HepG2 (cell line): ENCODE results near the gene ZNF282. TPM values are rescaled to one million over a fixed set of nuclear protein-coding genes. Genes with fewer than 3 reads are reported as not detected.

Source experiments
- ATM ChIP-seq: fragments of 450-650 bp; IDR thresholded peaks from 2 replicates; pipeline ENCODE4 v1.7.1; 2017; ENCODE audit warnings: mild to moderate bottlenecking, borderline replicate concordance
- BCLAF1 ChIP-seq: fragments of 450-650 bp; IDR thresholded peaks from 2 replicates; pipeline ENCODE4 v1.6.1; 2017; ENCODE audit warnings: mild to moderate bottlenecking
- CSRNP1 ChIP-seq: sonication (generic); formaldehyde crosslinking; IDR thresholded peaks from 2 replicates; pipeline ENCODE4 v1.8.1; 2023; ENCODE audit warnings: mild to moderate bottlenecking, missing genetic modification reagents
- DNMT1 ChIP-seq: sonication (generic); formaldehyde crosslinking; IDR thresholded peaks from 2 replicates; pipeline ENCODE4 v1.5.1; 2020; ENCODE audit warnings: mild to moderate bottlenecking, missing genetic modification reagents
- NFYB ChIP-seq: sonication (generic); formaldehyde crosslinking; IDR thresholded peaks from 2 replicates; pipeline ENCODE4 v1.4.0; 2020; ENCODE audit warnings: missing genetic modification reagents
- PHB2 ChIP-seq: fragments of 450-650 bp; IDR thresholded peaks from 2 replicates; pipeline ENCODE4 v1.6.1; 2018; ENCODE audit not compliant: partially characterized antibody
- SP140L ChIP-seq: sonication (generic); formaldehyde crosslinking; IDR thresholded peaks from 2 replicates; pipeline ENCODE4 v1.4.0; 2020; ENCODE audit warnings: missing genetic modification reagents, borderline replicate concordance
- SRSF9 ChIP-seq: fragments of 200-400 bp; formaldehyde crosslinking; IDR thresholded peaks from 2 replicates; pipeline ENCODE4 v1.6.1; 2018; ENCODE audit warnings: borderline replicate concordance, mild to moderate bottlenecking, low read depth, low read length; ENCODE audit not compliant: insufficient read depth, poor library complexity, severe bottlenecking
- TBL1XR1 ChIP-seq: fragments of 150-350 bp; IDR thresholded peaks from 2 replicates; pipeline ENCODE4 v1.6.1; 2014; ENCODE audit warnings: borderline replicate concordance, low read length; ENCODE audit not compliant: partially characterized antibody
- TP53 ChIP-seq: sonication (generic); formaldehyde crosslinking; conservative IDR thresholded peaks from 2 replicates; pipeline ENCODE4 v1.4.0; 2020; ENCODE audit warnings: missing genetic modification reagents
- ZNF567 ChIP-seq: sonication (generic); formaldehyde crosslinking; IDR thresholded peaks from 2 replicates; pipeline ENCODE4 v1.8.1; 2023; ENCODE audit warnings: mild to moderate bottlenecking, missing genetic modification reagents, borderline replicate concordance
- ZNF709 ChIP-seq: sonication (generic); formaldehyde crosslinking; IDR thresholded peaks from 2 replicates; pipeline ENCODE4 v1.5.0; 2020; ENCODE audit warnings: mild to moderate bottlenecking, missing genetic modification reagents
- ZNF839 ChIP-seq: sonication (generic); formaldehyde crosslinking; IDR thresholded peaks from 2 replicates; pipeline ENCODE4 v1.4.0; 2020; ENCODE audit warnings: missing genetic modification reagents, mild to moderate bottlenecking, borderline replicate concordance
- polyA plus RNA-seq, 8 experiments: library from polyadenylated mRNA; depleted of rRNA in 3 of 8; stranded (reverse) in 7 of 8; unstranded in 1 of 8; fragments of >200 nt; fragmentation: Illumina TruSeq in 4 of 8; extraction: Trizol in 4 of 8; gene quantifications; 2 replicates each; pipeline versions ENCODE4 v1.2.1 to v1.2.3, GENCODE V29; 2011 to 2016; ENCODE audit warnings: low read depth in 4 of 8, missing spikeins in 1 of 8, mixed read lengths in 1 of 8; ENCODE audit not compliant: insufficient read depth in 1 of 8
- total RNA-seq, 5 experiments: library from RNA; depleted of rRNA; stranded (reverse); fragments of >200 nt; fragmentation: Illumina TruSeq; extraction: Trizol; gene quantifications; 2 replicates each; pipeline ENCODE4 v1.2.3, GENCODE V29; 2016; ENCODE audit warnings: low read depth in 1 of 5
- TF ChIP-seq, protein P1 (sequence below): IDR thresholded peaks from 2 replicates; pipeline ENCODE4 v1.6.1; 2012; ENCODE audit warnings: low read length, improper control_type of control experiment
- TF ChIP-seq, protein P2 (sequence below): sonication (generic); formaldehyde crosslinking; IDR thresholded peaks from 2 replicates; pipeline ENCODE4 v1.5.1; 2020; ENCODE audit warnings: mild to moderate bottlenecking, missing genetic modification reagents, borderline replicate concordance

Gene ZNF282
- total and polyA plus RNA-seq, 2 of the 13 experiments (the other 11 are each of a cell fraction or from before 2014, with no cell fraction given), result 9.1 to 20.9 TPM

GRCh38 chr7:149147072-149147751 is 48.1 kb upstream of the ZNF282 start, which contains the start of gene ZNF398 (continued):
- TF ChIP-seq, protein P1, sequence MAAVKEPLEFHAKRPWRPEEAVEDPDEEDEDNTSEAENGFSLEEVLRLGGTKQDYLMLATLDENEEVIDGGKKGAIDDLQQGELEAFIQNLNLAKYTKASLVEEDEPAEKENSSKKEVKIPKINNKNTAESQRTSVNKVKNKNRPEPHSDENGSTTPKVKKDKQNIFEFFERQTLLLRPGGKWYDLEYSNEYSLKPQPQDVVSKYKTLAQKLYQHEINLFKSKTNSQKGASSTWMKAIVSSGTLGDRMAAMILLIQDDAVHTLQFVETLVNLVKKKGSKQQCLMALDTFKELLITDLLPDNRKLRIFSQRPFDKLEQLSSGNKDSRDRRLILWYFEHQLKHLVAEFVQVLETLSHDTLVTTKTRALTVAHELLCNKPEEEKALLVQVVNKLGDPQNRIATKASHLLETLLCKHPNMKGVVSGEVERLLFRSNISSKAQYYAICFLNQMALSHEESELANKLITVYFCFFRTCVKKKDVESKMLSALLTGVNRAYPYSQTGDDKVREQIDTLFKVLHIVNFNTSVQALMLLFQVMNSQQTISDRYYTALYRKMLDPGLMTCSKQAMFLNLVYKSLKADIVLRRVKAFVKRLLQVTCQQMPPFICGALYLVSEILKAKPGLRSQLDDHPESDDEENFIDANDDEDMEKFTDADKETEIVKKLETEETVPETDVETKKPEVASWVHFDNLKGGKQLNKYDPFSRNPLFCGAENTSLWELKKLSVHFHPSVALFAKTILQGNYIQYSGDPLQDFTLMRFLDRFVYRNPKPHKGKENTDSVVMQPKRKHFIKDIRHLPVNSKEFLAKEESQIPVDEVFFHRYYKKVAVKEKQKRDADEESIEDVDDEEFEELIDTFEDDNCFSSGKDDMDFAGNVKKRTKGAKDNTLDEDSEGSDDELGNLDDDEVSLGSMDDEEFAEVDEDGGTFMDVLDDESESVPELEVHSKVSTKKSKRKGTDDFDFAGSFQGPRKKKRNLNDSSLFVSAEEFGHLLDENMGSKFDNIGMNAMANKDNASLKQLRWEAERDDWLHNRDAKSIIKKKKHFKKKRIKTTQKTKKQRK, result no peak
- TF ChIP-seq DNMT1 (CRISPR knock-in tag) (peak; percentile 66; the same call in 1 of the 2 replicates), SRSF9 (no peak), ZNF709 (0 out of 2 replicates have a peak, but pooled peaks have one; percentile 20), ZNF839 (CRISPR knock-in tag) (no peak), TP53 (CRISPR knock-in tag) (no peak), PHB2 (no peak), CSRNP1 (CRISPR knock-in tag) (no peak), SP140L (no peak), TBL1XR1 (no peak), ATM (no peak), NFYB (CRISPR knock-in tag) (no peak), ZNF567 (CRISPR knock-in tag) (no peak), BCLAF1 (no peak)
- TF ChIP-seq, protein P2, sequence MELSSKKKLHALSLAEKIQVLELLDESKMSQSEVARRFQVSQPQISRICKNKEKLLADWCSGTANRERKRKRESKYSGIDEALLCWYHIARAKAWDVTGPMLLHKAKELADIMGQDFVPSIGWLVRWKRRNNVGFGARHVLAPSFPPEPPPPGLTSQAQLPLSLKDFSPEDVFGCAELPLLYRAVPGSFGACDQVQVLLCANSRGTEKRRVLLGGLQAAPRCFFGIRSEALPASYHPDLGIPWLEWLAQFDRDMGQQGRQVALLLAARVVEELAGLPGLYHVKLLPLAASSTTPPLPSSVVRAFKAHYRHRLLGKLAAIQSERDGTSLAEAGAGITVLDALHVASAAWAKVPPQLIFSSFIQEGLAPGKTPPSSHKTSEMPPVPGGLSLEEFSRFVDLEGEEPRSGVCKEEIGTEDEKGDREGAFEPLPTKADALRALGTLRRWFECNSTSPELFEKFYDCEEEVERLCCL (CRISPR knock-in tag), result no peak
